Activated CD8-positive, alpha-beta memory T cell treated with anti-CD3 and anti-CD28 coated beads for 1 hour (primary cell): Measurements from ENCODE around the gene B4GALT5.
"Not testable (repeated sequence)": the region's sequence is repeated elsewhere in the genome, so short reads cannot be mapped to it uniquely, and the experiment has no call there.

Source experiments
- DNase-seq, 2 donors: peaks; one replicate each; pipeline ENCODE4 v3.0.0-alpha.2; 2020; ENCODE audit warnings: low read depth in 1 of 2; ENCODE audit errors: extremely low read depth in 1 of 2

Gene B4GALT5, protein sequence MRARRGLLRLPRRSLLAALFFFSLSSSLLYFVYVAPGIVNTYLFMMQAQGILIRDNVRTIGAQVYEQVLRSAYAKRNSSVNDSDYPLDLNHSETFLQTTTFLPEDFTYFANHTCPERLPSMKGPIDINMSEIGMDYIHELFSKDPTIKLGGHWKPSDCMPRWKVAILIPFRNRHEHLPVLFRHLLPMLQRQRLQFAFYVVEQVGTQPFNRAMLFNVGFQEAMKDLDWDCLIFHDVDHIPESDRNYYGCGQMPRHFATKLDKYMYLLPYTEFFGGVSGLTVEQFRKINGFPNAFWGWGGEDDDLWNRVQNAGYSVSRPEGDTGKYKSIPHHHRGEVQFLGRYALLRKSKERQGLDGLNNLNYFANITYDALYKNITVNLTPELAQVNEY

DNA sequence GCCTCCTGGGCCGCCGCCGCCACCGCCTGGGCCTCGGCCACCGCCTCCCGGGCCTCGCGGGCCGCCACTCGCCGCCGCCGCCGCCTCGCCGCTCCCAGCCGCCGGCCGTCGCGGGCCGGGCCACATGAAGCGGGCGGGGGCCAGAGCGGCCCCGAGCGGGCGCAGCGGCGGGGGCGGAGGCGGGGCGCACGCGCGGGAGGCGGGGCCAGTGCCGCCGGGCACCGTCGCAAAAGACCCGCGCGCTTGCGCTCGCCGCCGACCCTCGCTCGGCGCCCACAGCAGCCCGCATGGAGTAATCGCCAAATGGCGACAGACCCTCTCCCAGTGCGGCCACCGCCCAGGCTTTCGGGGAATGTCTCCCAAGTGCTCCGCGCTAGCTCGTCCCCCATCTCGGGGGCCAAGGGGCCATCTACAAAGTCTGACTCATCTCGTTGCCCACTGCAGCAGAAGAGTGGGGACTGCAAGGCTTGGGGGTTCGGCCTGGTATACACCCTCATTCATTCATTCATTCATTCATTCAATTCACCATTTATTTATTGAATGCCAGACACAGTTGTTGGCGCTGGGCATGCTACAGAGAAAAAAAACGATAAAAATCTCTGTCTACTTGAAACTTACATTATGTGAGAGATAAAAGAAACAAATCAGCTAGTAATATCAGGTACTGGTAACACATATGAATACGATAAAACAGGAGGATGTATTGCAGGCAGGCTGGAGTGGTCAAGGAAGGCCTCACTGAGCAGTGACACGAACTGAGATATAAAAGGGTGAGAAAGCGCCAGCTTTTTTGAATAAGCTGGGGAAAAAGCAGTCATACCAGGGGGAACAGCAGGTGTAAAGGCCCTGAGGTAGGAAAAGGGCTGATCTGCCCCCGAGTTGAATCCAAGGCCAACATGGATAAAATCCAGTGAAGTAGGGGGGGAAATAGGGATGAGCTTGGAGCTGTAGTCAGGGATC is at the start of gene B4GALT5:
Gene B4GALT5 (minus strand): TSS at position 126 of the 960 bp plus-strand sequence. CDS start 188 bp downstream, outside the sequence.
- DNase-seq = peak in 1 of 2 donors; percentile 50

DNA sequence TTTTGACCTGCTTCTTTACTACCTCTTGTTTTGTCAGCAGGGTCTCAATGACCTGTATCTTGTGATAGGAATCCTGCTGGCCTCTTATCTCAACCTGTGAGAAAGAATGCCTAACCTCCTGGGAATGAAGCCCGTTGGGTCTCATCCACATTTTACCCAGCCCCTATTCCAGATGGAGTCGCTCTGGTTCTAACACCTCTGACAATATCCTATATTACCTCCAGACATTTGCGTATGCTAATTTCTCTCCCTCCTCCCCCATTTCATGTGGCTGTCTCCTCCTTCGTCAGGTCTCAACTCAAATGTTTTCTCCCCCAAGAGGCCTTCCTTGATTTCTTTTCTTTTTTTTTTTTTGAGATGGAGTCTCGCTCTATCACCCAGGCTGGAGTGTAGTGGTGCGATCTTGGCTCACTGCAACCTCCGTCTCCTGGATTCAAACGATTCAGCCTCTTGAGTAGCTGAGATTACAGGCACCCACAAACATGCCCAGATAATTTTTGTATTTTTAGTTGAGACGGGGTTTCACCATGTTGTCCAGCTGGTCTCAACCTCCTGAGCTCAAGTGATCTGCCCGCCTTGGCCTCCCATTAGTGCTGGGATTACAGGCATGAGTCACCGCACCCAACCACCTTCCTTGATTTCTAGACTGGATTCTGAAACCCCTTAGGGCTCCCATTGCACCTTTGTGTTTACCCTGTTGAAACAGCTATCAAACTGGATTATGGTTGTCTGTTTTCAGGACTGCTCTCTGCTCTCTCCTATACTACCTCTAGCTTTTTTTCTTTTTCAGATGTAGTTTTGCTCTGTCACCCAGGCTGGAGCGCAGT is 49.5 kb upstream of the B4GALT5 start:
- DNase-seq = no peak

DNA sequence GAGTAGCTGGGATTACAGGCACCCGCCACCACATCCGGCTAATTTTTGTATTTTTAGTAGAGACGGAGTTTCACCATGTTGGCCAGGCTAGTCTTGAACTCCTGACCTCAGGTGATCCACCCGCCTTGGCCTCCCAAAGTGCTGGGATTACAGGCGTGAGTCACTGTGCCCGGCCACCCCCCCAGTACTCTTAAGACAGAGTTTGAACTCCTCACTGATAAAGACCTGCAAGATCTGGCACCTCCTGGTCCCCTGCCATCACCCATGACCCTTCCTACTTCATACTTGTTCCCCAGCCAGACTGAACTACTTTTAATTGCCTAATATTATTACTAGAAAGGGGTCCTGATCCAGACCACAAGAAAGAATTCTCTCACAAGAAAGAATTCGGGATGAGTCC is 48.2 kb upstream of the B4GALT5 start:
- DNase-seq = not testable (repeated sequence)

DNA sequence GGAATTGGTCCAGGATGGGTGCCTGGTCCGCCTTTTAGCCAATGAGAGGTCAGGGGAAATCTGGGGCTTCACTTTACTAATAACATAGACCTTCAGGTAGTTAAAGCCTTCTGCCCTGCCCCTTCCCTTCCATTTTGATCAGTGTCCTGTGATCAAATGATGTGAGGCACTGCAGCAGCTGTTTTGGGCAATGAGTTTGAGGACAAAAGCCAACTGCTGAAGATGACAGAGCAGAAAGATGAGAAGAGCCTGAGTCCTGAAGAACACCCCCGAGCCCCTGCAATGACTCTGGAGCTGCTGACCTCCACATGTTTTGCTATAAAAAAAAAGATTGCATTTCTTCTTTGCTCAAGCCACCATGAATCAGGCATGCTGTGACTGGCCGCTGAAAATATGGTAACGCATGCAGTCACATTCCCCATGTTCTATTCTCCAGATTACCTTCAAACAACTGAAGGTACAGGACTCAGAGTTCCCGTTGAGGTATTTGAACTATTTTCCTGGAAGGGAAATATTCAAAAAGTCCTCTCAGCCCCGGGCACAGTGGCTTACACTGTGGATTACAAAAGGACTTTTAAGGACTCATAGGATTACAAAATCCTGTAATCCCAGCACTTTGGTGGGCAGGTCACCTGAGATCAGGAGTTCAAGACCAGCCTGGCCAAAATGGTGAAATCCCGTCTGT is 45.7 kb upstream of the B4GALT5 start:
- no peak for DNase-seq

DNA sequence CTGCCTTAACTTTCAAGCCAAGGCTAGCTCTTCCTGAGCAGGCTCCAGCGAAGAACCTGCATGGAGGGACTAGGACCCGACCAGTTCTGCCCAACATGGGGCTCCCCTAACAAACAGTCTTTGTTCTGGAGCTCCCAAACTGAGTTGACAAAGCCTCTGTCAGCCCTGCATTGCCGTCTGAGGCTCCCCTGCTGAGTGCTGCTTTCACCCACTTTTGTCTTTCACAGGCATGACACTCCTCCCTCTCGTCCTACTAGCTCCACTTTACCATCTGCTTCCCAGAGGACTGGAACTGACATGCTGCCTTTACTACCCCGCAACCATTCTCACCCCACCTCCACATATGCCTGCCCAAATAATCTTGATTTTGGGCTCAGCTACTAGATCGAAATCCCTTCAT is 45.1 kb upstream of the B4GALT5 start:
- no peak for DNase-seq

- DNase-seq = no peak
Observed at GRCh38 chr20:49757597-49757996, 43.9 kb upstream of the B4GALT5 start.

GRCh38 chr20:49756241-49756640 is 42.6 kb upstream of the B4GALT5 start:
- DNase-seq = no peak

- DNase-seq = no peak
Observed at GRCh38 chr20:49754596-49754995, 40.9 kb upstream of the B4GALT5 start.

DNA sequence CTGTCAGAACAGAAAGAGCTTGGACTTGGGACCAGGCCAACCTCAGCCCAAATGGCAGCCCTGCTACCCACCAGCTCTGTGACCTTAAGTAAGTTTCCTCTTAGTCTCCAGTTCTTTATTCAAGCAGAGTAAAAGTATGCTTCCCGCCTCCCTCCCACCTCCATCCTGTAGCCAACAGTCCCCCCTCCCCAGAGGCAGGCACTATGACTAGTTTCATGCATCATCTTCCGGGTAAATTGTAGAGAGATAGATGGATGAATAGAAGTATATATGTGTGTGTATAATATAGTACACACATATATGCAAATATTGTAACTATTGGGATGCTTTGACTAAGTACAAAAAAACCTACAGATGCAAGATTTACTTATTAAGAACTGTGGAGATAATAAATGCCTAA is 39.5 kb upstream of the B4GALT5 start:
- DNase-seq = no peak

DNA sequence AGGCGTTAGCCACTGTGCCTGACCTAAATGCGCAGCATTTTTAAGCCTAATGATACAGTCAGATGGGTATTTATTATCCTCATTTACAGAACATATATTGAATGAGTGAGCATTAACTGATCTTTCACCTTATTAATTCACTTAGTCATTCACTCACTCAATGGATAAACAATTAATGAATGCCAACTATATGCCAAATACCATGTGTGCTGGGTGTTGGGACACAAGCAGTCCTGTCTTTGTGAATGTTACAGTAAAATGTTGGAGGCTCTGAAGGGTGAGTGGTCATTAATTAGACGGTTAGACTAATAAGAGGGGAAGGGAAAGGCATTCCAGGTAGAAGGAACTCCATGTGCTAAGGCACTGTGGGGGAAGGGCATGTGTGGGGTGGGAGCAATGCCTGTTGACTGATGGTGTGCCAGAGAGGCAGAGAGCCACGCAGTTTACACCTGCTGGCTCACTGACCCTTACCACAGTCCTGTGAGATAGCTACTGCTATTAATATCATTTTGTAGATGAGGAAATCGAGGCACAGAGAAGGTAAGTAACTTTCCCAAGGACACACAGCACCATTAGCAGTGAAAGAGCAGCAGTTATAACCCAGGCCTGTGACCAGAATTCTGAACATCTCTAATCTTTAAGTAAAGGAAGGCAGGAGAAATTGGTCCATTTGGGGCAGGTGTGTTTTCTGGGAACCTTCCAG is 38.7 kb upstream of the B4GALT5 start:
- DNase-seq = no peak

DNA sequence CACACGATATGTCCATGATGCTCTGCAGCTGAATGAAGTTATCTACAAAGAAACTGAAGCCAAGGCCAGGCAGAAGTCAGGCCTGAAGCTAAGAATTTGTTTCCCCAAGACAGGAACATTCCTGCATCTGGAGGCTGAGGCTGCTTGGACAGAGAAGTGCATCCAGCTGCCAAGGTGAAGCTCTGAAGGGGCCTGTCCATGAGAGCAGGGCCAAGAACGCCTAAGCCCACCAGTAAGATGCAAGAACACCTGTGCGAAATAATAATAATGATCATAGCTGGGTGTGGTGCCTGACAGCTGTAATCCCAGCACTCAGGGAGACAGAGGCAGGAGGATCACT is 37.7 kb upstream of the B4GALT5 start:
- no peak for DNase-seq

- DNase-seq = no peak
Observed at GRCh38 chr20:49750611-49751396, 37.1 kb upstream of the B4GALT5 start.

DNA sequence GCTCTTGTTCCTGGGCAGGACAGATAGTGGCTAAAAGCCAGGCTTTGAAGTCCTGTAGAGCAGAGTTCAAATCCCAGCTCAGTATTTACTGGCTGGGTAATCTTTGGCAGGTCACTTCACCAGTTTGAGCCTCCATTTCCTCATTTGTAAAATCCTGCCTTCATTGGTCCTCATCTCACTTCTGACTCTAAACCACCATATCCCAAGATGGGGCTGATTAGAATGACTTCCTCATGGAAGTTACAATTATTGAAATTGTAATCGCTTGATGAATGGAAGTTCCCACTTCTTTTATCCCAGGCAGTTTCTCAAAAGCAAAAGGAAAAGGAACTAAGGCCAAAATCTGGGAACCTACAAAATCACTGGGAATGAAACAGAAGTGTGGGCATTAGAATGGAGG is 35.9 kb upstream of the B4GALT5 start:
- no peak for DNase-seq

GRCh38 chr20:49748525-49748838 is 34.8 kb upstream of the B4GALT5 start:
- DNase-seq = no peak

DNA sequence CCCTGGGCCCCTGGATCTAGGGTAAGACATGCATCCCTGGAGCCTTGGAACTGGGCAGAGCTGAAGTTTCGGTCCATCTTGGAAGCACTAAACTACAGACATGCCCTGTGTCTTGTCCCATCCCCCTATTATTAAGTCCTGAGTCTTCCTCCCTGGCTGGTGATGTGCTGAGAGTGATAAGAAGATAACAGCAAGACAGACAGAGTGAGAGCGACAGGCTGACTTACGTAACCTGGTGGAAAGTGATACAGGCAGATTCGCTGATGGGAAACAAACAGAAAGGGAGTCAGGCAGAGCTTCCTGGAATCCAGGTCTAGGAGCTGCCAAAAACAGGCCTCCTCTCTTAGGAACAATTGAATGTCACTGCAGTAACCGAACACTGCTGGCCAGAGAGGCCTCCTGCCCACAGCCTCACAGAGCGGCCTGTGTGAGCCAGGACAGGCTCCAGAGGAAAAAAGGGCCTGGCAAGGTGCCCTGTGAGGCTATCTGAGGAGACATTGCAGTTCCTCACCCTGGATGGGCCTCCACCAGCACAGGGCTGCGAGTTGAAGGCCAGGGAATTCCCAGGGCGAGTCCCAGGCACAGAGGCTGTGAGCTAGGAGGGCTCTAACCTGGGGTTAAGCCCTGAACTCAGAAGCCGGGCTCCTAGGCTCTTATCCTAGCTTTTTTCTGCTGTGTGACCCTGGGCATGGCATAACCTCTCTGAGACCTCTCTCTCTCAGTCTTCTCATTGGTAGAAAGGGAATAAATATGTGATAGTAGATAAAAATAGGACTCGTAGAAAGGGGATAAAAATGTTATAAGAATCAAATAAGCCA is 34.2 kb upstream of the B4GALT5 start:
- DNase-seq = no peak

DNA sequence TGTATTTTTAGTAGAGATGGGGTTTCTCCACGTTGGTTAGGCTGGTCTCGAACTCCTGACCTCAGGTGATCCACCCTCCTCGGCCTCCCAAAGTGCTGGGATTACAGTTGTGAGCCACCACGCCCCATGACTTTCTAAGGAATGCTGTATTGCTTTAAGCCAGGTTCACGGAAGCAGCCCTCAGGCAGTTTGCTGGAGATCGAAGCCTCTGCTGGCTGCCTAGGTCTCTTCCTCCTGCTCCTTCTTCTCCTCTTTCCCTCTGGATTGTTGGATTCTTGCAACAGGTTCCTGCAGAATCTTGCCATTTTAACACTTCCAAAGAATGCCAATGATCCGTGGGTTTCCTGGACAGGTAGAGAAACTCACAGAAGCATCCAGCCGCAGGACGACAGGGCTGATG is 29.3 kb upstream of the B4GALT5 start:
- DNase-seq = no peak

DNA sequence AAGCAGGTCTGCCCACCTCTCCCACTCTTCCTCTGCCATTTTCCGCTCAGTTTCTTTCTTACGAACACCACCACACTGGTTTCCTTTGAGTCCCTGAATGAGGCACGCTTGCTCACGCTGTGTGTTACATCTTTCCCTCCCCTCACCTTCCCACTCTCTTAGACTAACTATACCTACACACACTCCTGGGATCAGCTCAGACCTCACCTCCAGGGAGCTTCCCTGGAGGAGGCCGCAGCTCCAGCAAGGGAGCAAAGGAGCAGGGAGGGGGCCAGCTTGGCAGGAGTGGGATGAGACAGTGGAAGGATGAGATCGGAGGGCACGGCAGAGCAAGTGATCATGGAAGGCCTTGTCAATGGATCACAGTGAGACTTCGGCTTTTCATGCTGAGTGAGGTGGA is 28.3 kb upstream of the B4GALT5 start:
- DNase-seq = no peak

- no peak for DNase-seq
Observed at GRCh38 chr20:49740807-49741206, 27.1 kb upstream of the B4GALT5 start.
